ENCODE data around the gene PLSCR4.

GRCh38 chr3:146177519-146177918, 73.4 kb downstream of the PLSCR4 start:
- TF ChIP-seq USF2 (IDR thresholded peaks at IDR 0.05; ENCODE audit: low read depth, low read length) = no peak
- no peak for TF ChIP-seq CTCF (conservative IDR thresholded peaks at IDR 0.05; ENCODE audit: low read depth, low read length)
